ENCODE measurements around the gene AFF3.

DNA sequence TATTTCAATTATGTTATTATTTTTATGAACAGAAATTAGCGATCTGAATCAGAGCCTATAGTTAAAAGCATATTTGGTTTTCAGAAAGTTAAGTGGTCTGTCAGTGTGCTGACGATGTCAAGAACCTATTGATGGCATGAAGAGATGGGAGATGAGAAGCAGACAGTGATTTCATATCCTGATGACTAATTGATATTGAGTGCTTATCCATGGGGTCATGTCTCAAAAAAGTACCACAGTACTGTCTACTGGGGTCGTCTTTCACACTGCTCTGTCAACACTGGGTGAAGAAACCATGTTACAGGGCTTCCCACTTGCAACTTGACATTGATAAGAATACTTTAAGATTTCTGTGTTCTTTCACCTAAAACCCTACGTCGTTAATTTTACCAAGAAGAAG is 297.1 kb downstream of the AFF3 start:
- TF ChIP-seq, protein P1, sequence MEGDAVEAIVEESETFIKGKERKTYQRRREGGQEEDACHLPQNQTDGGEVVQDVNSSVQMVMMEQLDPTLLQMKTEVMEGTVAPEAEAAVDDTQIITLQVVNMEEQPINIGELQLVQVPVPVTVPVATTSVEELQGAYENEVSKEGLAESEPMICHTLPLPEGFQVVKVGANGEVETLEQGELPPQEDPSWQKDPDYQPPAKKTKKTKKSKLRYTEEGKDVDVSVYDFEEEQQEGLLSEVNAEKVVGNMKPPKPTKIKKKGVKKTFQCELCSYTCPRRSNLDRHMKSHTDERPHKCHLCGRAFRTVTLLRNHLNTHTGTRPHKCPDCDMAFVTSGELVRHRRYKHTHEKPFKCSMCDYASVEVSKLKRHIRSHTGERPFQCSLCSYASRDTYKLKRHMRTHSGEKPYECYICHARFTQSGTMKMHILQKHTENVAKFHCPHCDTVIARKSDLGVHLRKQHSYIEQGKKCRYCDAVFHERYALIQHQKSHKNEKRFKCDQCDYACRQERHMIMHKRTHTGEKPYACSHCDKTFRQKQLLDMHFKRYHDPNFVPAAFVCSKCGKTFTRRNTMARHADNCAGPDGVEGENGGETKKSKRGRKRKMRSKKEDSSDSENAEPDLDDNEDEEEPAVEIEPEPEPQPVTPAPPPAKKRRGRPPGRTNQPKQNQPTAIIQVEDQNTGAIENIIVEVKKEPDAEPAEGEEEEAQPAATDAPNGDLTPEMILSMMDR (conservative IDR thresholded peaks at IDR 0.05; ENCODE audit: low read depth, low read length) = no peak
- TF ChIP-seq EZH2 (IDR thresholded peaks at IDR 0.05; ENCODE audit: borderline replicate concordance, low read depth, low read length, poor library complexity, severe bottlenecking) = no peak

All from A673 (cell line).